HUDEP-2 (cell line): ENCODE results near the gene QRICH1.

Source experiments
- DNase-seq, 76 experiments: peaks; one replicate each; lab custom pipeline; 2025; ENCODE audit not compliant: unreplicated experiment in 76 of 76; lab: John Stamatoyannopoulos, UW

Gene QRICH1

GRCh38 chr3:49093853-49094767 lies at the start of gene QRICH1:
QRICH1 (minus strand) TSS chr3:49094071; CDS start chr3:49077017, 17,054 bp downstream.
- peak; percentile 76 to 100 (median 97) for DNase-seq

GRCh38 chr3:49140080-49140479 lies 46.2 kb upstream of the QRICH1 start:
- DNase-seq, result no peak

- no peak for DNase-seq
Measured at GRCh38 chr3:49135499-49135898, 41.6 kb upstream of the QRICH1 start.

DNA sequence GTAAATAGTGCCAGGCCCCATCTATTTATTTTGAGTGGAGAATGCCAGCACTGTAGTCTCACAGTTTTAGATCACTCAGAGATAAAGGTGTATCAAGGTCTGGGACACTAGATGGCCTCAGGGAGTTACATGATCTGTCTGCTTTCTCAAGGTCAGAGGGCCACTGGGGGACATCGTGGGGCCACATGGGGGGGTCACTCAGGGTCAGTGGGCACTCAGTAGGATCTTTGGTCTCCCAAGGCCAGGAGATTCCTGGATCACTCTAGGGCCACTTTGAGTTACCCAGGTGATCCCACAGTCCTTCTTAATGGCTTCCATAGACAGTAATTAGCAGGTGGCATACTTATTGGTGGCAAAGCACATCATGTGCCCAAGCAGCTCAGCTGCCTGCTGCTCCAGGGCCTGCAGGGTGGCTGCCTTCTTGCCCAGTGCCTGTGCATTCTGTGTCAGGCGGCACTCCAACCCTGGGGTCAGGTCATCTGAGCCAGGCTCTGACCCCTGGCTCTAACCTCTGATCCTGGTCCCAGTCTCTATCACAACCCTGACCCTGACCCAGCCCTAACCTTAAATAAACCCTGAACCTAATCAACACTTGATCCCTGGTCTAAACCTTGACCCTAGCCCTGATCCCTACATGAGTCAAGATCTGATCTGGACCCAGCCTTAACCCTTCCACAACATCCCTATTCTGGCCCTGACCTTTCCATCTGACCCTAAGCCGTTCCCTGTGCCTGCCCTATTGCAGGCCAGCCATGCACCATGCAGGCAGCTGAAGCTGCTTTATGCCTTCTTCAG lies 40.8 kb upstream of the QRICH1 start:
- peak in 1 of 76 experiments; percentile 7 for DNase-seq

GRCh38 chr3:49133226-49133951 lies 39.5 kb upstream of the QRICH1 start:
- DNase-seq, result no peak

GRCh38 chr3:49132437-49133225 lies 38.8 kb upstream of the QRICH1 start, which contains the start of gene LAMB2:
LAMB2 (minus strand) TSS chr3:49133050; CDS start chr3:49132867, 183 bp downstream.
- no peak for DNase-seq

- DNase-seq, result no peak
Measured at GRCh38 chr3:49132073-49132436, 38.2 kb upstream of the QRICH1 start.

DNA sequence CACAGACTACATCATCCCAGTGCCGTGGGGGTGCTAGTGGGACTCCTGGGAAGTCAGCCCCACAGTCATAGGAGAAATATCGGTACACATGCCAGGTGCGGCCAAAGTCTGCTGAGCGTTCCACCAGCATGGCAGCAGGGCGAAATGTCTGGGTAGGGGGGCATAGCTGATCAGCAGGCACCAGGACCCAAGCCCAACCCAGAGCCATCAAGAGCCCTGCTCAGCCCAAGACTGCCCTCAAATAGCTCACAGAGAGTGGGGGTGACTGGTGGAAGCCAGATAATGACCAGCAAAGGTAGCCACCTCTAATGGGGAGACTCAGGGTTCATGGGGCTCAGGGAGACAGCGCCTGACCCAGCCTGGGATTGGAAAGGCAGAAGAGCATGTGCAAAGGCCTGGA lies 37.7 kb upstream of the QRICH1 start:
- no peak for DNase-seq

DNA sequence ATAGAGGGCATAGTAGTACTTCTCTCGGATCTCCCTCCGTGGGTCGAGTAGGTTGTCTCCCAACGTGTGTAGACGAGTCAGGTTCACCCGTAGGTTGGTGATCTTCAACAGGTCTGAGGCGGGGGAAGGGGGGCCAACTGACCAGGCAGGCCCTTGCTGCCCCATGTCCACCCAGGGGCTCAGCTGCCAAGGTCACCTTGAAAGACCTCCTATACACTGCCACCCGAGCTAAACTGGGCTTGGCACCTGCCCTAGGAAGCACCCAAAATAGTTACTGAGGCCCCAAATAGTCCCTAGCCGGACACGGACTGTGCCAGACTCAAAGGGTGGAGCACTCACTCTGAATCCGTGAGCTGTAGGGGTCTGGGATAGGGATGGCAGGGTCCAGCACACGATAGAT lies 37.2 kb upstream of the QRICH1 start:
- no peak for DNase-seq

DNA sequence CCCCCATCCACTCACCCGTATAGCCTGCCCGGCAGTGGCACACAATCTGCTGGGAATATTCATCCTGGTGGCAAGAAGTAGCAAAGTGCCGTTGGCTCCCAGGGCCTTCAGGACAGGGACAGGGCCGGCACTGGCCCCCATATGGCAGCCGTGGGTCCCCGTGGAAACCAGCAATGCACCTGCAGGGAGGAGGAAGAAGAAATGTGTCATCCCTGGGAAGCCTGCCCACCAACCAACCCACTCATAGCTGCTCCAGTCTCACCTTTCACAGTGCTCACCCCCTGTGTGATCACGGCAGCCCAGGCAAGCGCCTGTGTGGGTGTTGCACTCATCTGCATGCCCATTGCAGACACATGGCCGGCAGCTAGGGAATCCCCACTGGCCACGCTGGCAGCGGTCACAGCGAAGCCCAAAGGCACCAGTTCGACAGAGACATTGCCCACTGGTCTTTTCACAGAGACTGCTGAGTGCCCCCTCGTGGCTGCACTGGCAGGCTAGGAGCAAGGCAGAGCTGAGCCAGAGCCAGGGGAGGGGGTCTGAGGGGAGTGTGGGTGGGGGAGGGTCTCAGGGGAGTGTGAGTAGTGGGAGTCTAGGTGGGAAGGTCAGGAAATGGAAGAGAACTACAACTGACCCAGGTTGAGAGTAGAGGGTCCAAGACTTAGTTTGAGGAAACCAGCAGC lies 31.3 kb upstream of the QRICH1 start:
- DNase-seq, result peak in 3 of 76 experiments; percentile 8 to 23 (median 9)

GRCh38 chr3:49124203-49124602 lies 30.3 kb upstream of the QRICH1 start:
- no peak for DNase-seq

- no peak for DNase-seq
Measured at GRCh38 chr3:49123687-49124086, 29.8 kb upstream of the QRICH1 start.

DNA sequence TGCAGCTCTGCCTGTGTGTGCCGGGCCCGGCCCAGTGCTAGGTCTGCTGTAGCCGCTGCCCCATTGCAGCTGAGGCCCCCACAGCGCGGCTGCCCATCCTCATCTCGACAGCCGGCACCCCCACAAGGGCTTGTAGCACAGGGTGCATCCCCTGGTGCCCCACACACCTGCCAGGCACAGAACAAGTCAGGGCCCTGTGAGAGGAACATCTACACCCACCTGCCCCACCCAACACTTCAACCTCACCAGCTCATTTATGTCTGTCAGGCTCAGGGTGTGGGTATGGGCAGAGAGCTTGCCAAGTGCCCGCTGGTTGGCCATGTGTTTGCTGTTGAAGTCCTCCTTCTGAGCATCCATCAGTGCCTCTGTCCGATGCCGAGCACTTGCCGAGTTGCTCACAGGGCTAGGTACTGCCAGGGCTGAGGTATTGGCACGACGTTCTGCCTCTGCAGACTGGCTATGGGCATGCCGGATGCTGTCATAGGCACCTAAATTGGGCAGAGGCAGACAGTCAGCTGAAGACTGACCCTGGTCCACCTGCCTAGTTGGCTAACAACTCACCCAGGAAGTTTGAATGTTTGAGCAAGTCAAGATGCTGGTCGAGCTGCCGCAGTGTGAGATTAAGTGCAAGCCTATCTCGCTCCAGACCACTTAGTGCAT lies 29.1 kb upstream of the QRICH1 start:
- DNase-seq, result no peak

DNA sequence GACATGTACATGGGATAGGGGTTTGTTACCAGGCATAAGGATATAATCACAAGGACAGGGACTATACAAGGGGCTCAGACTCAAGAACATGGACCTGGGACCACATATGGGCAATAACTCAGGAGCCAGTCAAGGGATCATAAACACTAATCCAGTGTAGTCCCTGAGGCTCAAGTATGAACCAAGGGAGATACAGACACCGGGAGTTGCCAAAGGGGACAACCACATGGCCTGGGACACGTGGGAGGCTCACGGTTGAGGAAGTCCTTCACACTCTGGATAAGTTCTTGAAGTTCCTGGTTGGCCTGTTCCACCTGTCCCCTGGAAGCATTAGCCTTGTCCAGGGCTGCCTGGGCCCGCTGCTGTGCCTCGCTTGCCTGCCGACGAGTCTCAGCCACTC lies 28.6 kb upstream of the QRICH1 start:
- DNase-seq, result no peak

DNA sequence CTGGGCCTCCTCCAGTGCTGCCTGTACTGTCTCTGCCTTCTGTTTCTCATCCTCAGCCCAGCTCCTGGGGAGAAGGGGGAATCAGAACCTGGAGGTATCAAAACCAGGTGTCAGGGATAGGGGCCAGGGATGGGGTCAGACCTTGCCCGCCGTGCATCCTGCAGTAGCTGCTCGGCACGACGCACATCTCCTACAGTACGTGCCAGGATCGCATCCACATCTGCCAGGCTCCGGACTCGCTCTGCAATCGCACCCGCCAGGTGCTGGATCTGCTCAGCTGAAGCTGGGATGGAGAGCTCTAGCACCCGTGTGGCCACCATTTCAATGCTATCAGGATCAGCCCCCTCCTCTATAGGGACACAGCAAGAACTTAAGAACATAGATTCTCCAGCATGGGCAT lies 28.2 kb upstream of the QRICH1 start:
- no peak for DNase-seq

DNA sequence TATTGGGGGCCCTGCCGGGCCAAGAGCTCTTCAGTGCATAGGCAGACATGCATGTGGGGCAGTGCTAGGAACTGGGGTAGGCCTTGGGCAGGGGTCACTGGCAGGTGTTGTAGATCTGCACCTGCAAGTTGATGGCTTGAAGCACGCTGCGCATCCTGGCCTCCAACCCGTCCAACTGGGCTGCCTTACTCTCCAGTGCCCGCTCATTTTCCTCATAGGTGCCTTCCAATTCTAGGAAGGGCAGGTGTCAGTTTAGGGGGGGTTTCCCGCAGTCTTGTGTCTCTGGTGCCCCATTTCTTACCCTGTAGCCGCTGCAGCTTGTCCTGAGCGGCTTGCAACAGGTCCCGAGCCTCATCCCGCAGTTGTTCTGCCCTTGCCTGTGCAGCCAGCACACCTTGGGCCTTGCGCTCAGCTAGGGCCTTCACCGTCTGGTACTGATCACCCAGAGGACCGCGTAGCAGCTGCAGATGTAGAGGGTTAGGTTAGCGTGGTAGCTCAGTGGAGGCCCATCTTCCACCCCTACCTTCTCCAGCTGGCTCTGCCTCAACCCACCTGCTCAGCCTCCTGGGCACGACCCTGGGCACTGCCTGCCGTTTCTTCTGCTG lies 27.4 kb upstream of the QRICH1 start:
- no peak for DNase-seq

DNA sequence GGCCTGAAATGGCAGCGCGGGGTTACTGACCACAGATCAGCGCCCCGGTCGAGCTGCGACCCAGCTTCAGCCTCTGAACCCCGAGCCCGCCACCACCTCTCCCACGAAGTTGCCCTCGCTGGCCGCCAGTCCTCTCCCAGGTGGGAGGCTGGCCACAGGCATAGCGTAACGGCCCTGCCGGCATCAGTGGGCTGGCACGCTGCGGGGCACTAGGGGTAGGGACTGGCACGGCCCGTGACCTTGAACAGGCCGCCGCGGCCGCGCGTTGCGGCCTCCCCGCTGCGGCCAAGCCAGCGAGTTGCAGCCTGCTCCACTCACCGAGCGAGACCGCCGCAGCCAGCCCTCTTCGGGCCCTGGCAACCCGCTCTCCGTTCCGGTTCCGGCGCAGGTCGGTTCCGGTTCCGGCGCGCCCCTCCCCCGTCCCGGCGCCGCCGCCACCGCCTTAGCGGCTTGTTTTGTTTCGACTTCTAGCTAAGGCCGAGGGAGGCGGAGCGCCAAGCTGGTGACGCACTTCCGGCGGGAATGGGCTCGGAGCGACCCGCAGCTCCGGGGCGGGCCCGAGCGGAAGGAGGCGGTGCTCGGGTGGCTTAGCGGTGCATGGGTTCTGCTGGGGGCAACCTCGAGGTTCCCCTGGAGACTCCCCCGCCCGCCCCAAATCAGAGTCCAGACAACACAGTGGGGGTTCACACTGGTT lies 26.7 kb upstream of the QRICH1 start, which contains the start of gene USP19:
TSS of gene USP19 (minus strand) at position 386 of the 694 bp plus-strand sequence. CDS start 1,678 bp downstream, outside the sequence.
- peak in 74 of 76 experiments; percentile 36 to 94 (median 86) for DNase-seq

DNA sequence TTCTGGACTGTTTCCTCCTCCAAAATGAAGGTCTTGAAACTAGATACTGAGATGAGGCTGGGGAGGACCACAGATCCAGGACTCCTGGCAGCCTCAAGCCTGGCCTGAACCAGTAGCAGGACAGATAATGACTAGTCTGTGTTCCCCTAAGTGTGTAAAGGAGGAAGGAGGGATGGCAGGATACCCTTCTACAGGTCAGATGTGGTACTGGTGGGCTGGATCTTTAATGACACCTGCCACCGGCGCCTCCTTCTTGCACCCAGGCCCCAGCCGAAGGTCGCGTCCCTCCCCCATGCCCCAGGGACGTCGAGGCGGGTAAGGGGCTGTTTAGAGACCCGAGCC lies 26.2 kb upstream of the QRICH1 start:
- DNase-seq, result no peak
